HG03103 (cell line): ENCODE data around the gene PTPRD.
"Not testable (repeated sequence)": the region's sequence is repeated elsewhere in the genome, so short reads cannot be mapped to it uniquely, and the experiment has no call there.

Experiments used
- ATAC-seq: cut with Tn5 transposase; IDR thresholded peaks from one replicate; pipeline ENCODE4 v1.9.1; 2021; ENCODE audit warnings: low read depth; ENCODE audit not compliant: unreplicated experiment

PTPRD gene

DNA sequence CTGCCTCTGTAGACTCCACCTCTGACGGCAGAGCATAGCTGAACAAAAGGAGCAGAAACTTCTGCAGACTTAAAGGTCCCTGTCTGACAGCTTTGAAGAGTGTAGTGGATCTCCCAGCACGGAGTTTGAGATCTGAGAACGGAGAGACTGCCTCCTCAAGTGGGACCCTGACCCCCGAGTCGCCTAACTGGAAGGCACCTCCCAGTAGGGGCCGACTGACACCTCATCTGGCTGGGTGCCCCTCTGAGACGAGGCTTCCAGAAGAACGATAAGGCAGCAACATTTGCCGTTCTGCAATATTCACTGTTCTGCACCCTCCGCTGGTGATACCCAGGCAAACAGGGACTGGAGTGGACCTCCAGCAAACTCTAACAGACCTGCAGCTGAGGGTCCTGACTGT lies 1186.3 kb downstream of the PTPRD start:
- ATAC-seq: not testable (repeated sequence)

DNA sequence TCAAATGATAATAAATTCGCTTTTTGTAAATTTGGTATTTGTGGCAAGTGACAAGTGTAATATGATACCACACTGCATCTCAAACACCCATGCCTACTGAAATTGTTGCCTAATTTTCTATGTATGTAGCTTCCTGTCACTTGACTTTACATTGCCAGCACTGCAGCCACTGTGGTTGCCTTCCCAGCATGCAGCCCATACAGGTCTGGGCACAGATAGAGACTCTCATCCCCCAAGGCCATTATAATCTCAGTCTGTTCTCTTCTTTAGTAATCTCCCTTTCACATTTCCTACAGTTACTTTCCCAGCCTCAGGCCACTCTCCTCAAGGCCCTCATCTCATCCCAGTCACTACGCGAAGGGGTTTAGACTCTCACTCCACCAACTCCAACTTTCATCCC lies 1200.6 kb downstream of the PTPRD start:
- no peak for ATAC-seq

DNA sequence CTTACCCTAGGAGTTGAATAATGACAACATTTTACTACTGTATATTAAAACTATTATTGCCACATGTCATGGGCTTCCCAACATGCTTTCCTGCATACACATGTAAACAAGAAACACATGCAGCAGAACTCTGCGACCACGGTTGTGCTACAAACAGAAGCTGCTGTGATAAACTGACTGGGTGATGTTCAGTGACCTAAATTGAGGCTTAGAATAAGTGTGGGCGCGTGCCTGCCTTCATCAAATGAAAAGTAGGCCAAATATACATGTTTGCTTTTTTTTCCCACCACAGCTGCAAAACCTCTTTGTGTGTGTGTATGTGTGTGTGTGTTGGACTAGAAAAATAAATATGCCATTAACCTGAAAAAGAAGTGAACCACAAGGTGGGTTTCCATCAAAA lies 1202.1 kb downstream of the PTPRD start:
- ATAC-seq: no peak

DNA sequence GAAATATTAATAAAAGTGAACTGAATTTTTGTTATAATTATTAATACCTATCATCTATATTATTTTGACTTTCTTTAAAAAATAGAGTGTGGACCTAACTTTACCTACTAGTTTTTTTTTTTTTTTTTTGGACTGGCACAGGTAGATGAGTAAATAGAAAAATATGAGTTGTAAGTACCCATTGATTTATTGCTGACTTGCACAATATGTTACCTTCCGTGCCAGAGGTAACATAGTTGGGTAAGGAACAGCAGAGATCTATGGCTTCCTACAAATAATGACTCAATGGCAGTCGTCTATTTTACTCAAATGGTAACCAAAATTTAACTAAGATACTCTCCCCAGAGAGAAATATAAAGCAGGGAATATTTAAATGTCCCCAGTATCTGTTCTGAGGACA lies 1212.8 kb downstream of the PTPRD start:
- no peak for ATAC-seq

DNA sequence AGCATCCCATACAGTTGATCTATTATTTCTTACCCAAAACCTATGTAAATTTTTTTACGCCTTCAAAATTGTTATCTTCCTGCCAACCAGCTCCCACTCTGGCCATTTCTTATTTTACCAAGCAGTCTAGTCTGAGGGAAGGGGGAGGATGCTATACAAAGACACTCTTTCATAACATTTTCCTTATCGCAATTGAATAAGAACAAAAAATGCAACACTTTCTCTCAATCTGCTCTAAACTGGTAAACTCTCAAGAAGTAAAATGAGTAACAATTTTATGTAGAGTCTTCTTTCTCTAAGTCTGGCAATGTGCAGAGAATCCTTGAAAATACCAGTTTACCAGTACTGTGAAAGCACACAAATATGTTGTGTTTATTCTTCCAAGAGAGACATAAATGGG lies 1216.3 kb downstream of the PTPRD start:
- no peak for ATAC-seq

DNA sequence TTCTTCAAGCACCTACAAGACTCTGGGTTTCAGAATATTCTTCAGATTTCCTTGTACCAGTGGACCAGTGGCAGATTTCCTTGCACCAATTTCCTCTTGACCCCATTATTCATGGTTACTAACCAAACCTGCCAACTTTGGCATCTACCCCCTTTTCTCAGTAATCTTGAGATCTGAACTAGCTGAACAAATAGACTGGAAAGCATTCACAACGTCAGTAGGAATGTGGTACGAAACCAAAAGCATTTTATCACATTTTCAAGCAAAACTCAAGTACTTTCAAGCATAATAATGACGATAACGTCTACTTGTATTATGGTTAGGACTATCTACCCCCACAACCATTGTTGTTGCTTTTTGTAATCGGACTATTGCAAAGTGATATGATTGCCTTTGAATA lies 1217.3 kb downstream of the PTPRD start:
- ATAC-seq: no peak

DNA sequence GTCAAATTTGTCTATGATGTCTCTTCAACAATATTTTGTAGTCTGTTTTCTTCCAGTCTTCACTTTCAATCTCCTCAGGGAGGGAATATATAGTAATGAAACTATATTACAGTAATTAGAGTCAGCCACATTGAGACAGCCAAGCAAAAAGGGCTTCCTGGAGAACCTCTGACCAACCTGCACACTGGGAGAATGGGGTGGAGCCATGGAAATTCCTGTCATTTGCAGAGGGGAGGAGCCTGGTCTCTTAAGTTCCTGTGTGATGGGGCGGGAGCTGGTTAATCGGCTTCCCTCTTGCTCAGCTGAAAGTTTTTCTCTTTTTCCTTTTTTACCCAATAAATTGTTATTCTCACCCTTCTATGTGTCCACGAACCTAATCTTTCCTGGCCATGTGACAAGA lies 1220.0 kb downstream of the PTPRD start:
- ATAC-seq: no peak

DNA sequence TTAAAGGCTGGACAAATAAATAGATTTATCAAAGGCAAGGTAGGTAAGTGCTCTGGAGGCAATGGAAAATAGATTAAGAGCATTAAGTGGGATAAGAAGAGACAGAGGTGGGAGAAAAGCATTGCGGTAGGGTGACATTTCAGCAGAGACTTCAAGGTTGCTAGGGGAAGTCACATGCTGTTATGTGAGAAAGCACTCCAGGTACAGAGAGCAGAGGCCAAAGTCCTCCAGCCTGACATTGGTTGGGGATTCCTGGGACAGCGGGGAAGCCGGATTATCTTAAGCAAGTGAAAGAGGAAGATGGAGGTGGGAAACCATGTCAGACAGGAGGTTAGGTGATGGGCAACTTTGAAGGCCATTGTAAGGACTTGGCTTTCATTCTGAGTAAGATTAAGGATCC lies 1222.9 kb downstream of the PTPRD start:
- ATAC-seq: no peak

DNA sequence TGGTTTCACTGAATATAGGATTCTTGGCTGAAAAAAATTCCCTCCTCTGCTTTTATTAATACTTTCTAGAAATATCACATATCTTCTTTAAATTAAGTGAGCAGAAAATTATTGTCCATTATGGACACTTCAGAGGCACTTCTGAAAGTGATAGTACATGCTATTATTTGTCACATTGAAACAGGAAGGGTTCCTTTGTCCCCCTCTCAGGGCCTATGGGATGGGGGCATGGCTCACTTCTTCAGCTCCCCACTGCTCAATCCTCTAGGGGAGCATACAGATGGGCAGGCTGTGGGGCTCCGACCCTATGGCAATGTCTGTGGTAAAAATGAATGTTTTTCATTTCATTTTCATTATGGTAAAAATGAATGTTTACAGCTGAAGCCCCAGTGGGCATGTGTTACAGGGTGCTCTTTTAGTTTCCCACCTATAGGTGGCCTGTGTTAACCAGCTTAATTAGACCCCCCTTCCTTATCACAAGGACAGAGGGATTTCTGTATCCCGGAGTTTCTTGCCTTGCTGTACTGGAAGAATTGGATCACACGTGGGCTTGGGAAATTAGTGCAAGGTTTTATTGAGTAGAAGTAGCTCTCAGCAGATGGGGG lies 1225.2 kb downstream of the PTPRD start:
- no peak for ATAC-seq

DNA sequence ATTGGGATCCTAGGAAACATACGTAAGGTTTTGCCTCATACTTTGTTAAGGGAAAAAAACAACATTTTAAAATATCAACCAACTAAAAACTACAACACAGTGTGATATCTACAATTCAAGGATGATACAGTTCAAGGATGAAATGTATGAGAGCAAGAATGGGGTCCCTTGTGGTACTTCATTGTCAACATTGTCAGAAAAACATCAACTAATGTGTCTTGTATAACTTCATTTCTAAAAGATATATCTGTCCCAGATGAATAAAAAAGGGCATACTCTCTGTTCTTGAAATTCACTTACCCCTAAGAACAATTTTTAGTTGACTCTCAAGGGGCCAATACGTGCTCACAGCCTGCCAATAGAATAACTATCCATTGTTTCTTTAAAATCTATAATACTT lies 1250.5 kb downstream of the PTPRD start:
- ATAC-seq: no peak

DNA sequence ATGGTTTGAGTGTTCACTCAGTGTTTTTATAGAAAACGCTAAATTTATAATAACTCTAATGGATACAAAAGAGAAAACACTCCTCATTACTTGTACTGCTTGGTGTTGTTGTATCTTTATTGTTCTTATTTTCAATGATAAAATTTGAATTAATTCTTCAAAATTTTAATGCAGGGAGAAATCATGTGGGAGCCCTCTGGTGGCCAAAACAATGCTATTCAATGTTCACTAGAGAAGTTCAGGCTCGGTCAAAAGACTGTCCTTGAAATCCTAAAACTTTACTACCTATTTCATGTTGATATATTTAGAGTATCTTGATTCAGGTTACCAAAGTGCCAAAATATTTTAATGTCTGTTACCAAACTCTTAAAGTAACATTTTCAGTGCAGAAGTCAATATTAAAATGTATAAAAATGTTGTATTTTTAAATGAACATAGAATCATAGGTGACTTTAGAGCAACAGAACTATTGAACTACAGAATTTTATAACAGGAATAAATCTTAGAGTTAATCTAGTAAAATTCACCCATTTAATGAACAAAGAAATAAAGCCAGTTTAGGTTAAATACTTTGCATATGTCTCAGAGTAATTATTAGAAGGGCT lies 1259.8 kb downstream of the PTPRD start:
- ATAC-seq: no peak

DNA sequence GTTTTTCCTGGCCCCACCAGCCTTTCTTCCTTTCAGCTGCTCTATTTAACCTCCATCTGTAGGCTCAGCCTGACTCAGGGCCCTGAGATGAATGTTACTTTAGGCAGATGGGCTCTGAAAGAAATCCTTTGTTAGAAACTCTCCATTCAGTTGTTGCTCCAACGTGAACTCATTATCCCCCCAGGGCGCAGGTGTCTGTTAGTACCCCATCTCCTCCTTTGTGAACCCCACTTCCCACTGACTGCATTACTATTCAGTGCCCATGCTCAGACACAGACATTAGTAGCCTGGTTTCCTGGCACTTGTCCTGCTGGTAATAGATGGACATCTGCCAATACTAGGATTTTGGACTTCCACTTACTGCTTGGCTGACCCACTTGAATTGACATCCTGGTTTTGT lies 1271.6 kb downstream of the PTPRD start:
- no peak for ATAC-seq

DNA sequence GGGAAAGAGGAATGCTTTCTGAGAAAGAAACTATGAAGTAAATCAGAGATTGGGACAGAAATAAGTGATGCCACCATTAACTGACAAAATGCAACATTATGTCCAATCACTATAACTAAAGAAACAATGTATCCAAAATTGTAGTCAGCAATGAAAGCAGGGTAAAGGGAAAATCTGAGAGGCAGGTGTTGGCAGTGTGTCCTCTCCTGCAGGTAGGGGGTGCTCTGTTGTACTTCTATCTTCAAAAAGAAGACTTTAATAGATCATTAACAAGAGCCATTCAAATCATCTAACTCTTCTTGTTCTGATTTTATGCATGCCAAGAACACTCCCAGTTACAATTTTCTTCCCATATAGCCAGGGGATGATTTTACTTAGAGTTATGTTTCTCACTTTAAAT lies 1275.7 kb downstream of the PTPRD start:
- no peak for ATAC-seq

DNA sequence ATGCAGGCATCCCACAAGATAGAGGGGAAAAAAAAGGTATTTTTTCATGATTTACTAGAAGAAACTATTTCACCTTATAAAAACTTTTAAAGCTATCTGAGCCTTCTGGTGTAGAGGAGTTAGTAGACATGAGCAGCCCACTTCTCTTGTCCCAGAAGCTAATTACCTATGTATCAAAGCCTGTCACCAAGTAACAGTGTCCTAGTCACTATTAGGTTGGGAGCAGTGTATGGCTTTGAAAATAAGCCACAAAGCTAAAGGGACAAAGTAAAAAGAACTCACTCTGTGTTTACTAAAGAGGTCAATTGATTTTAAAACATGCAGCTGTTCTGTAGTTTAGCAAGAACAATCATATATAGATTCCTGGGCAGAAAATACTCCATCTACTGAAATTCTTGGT lies 1286.1 kb downstream of the PTPRD start:
- no peak for ATAC-seq

DNA sequence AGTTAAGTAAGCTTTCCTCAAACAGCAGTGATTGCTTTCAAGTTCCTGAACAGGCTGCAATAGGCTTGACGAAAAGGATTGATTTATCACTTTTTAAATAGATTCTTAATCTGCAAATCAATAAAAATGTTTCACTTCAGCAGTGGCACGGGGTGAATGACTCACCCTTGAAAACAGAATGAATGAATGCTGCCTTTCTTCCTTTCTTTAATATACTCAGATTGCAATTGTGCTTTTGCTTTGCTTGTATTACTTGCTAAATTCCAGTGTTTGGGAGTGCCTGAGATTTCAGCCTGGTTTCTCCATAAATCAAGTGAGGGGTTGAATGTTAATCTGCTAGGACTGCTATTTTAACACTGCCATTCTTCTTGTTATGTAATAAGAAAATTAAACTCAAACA lies 1293.8 kb downstream of the PTPRD start:
- ATAC-seq: no peak

DNA sequence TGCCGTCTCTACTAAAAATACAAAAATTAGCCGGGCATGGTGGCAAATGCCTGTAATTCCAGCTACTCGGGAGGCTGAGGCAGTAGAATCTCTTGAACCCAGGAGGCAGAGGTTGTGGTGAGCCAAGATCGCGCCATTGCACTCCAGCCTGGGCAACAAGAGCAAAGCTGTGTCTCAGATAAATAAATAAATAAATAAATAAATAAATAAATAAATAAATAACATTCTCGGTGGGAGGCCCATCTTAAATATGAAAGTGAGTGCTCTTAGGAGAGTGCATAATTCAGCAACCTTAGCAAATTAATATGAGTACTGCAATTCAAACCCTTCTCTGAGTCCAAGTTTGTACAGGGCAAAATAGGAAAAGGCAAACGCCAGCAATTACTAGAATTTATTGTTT lies 1302.1 kb downstream of the PTPRD start:
- not testable (repeated sequence) for ATAC-seq

DNA sequence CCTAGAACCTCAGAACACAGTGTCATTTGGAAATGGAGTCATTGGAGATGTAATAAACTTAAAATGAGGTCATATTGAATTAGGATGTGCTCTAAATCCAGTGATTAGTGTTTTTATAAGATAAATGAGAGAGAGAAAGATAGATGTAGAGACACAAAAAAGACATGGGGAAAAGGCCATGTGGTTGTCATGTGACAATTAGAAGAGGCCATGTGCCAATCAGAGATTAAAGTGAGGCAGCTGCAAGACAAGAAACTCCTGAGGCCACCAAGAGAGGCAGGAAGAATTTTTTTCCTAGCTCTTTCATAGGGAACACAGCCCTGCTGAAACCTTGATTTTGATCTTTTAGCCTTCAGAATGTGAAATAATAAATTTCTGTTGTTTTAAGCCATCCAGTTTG lies 1307.2 kb downstream of the PTPRD start:
- no peak for ATAC-seq

DNA sequence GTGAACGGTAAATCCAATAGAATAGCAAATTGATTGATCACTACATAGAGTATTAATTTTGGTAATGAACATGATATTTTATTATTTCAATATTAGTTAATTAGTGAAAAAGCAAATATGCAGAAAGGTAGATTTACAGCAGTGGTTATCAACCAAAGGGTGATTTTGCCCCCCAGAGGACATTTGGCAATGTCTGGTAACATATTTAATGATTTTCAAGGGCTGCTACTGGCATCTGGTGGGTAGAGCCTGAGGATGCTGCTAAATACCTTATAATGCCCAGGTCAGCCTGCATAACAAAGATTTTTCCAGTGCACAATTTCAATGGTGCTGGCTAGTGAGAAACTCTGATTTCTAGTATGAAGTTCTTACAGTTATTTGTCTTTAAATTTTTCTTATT lies 1313.7 kb downstream of the PTPRD start:
- no peak for ATAC-seq

DNA sequence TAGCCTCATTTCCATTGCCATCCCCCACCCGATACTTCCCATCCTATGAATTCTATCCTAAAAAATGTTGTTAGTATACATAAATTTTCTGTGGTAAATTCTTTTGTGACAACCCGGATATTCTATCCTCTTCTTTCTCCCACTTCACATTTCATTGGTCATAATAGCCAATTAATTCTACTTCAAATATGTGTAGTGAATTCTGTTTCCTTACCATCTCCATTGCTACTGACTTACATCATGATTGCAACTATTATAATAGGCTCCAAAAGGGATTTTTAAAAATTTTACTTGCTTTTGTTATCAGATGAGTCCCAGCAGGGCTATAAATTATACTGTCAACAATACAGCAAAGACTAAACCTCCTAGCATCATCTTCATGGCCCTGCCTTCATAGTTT lies 1326.8 kb downstream of the PTPRD start:
- no peak for ATAC-seq

DNA sequence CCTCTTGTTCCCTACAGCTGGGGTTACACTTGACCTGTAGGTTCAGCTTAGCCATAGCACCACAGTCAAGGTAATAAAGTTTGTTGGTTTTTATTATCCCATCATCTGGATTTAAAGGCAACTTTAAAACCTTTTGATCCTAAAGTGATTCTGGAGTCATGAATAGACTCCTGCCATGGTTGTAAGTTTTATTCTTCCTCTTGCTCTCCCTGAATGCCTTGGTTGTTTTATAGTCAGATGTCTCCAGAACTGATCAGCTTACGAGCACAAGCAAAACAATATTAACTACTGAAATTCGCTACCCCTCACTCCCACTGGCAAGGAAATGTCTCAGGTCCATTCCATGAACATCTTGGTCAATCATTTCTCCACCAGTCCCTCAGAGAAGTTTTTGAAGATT lies 1328.6 kb downstream of the PTPRD start:
- ATAC-seq: no peak

DNA sequence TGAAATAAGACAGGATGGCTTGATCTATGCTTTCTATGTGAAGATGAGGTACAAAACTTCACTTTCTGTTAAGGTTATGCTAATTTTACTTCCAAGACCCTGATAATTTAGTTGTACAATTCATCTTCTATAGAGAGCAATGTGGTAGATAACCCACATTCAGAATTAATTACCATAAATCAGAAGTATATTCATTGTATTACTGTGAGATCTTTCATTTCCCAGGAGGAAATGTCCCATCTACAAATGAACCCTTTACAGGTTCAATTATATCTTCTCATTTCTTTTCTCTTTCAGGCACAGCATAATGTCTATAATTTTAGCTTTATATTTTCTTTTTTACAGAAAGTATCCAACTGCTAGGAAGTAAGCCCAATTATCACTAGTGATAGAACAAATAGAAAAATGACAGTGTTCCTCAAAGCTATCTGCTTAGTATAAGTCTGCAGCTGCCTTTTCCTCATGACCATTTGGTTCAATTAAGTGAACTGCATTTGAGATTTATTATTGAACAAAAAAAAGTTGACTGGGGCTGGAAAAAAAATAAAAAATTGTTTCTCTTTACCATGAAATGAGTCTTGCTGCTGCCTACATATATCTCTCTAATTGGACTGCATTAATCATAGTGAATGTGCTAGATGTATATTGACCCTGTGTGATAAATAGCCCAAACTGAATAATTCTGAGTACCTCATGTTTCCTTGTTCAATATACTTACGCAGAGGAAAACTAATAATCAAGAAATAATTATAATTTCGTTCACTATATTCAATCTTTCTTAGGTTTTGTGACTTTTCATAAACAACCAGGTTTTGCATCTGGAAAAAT lies 1329.4 kb downstream of the PTPRD start:
- no peak for ATAC-seq

DNA sequence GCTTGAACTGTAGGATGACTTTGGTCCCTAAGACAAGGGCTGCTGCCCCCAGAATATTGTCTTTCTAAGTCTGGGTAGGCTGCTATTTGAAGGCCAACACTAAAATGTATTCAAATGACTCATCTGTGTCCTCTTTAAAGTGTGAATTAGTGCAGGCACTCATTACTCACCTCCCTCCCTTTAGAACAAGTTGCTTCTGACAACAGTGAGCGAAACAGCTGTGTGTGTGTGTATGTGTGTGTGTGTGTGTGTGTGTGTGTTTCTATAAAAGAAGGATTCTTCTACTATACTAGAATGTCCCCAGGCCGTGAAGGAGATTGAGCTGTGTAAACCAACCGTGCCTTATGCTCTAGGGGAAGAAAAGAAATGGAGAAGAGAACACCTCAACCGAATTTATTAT lies 1337.2 kb downstream of the PTPRD start:
- ATAC-seq: no peak
